GM19372 (cell line): Measurements from ENCODE around the gene RPA3.
"Not testable (repeated sequence)": the region's sequence is repeated elsewhere in the genome, so short reads cannot be mapped to it uniquely, and the experiment has no call there.

Experiments used
- ATAC-seq: cut with Tn5 transposase; IDR thresholded peaks from one replicate; pipeline ENCODE4 v1.9.1; 2021; ENCODE audit warnings: mild to moderate bottlenecking, low read depth, moderate library complexity; ENCODE audit not compliant: unreplicated experiment

The RPA3 gene

GRCh38 chr7:7662527-7662926 is 55.9 kb downstream of the RPA3 start:
- no peak for ATAC-seq

GRCh38 chr7:7656459-7656858 is 61.9 kb downstream of the RPA3 start:
- not testable (repeated sequence) for ATAC-seq

GRCh38 chr7:7654964-7655715 is 63.3 kb downstream of the RPA3 start:
- ATAC-seq = no peak

GRCh38 chr7:7653593-7654187 is 64.7 kb downstream of the RPA3 start:
- ATAC-seq = no peak

- ATAC-seq = no peak
Measured at GRCh38 chr7:7652798-7653540, 65.4 kb downstream of the RPA3 start.

- ATAC-seq = no peak
Measured at GRCh38 chr7:7651479-7651878, 66.9 kb downstream of the RPA3 start.

- ATAC-seq = no peak
Measured at GRCh38 chr7:7650682-7651206, 67.7 kb downstream of the RPA3 start.

- ATAC-seq = no peak
Measured at GRCh38 chr7:7647495-7648036, 70.8 kb downstream of the RPA3 start.

- no peak for ATAC-seq
Measured at GRCh38 chr7:7642081-7642480, 76.3 kb downstream of the RPA3 start.

GRCh38 chr7:7641129-7641663 is 77.2 kb downstream of the RPA3 start:
- ATAC-seq = peak; percentile 5

GRCh38 chr7:7640221-7641128 is 77.9 kb downstream of the RPA3 start, which contains the start of gene UMAD1:
TSS of gene UMAD1 (plus strand) at chr7:7640752. CDS start at chr7:7673372, 32,620 bp downstream.
- ATAC-seq = peak; percentile 96

GRCh38 chr7:7639847-7640220 is 78.6 kb downstream of the RPA3 start:
- ATAC-seq = no peak

- no peak for ATAC-seq
Measured at GRCh38 chr7:7639421-7639820, 79.0 kb downstream of the RPA3 start.

- no peak for ATAC-seq
Measured at GRCh38 chr7:7630626-7631329, 87.6 kb downstream of the RPA3 start.

GRCh38 chr7:7628476-7628875 is 89.9 kb downstream of the RPA3 start:
- no peak for ATAC-seq

GRCh38 chr7:7620644-7621210 is 97.7 kb downstream of the RPA3 start:
- ATAC-seq = no peak

- no peak for ATAC-seq
Measured at GRCh38 chr7:7620236-7620635, 98.2 kb downstream of the RPA3 start.

GRCh38 chr7:7618410-7618809 is 100.0 kb downstream of the RPA3 start:
- no peak for ATAC-seq

- ATAC-seq = no peak
Measured at GRCh38 chr7:7617550-7617949, 100.9 kb downstream of the RPA3 start.
